GM20000 (cell line): ENCODE measurements around the gene GNL1.
"Not testable (repeated sequence)": the region's sequence is repeated elsewhere in the genome, so short reads cannot be mapped to it uniquely, and the experiment has no call there.

ENCODE experiments used
- DNase-seq: peaks from one replicate; pipeline ENCODE4 v3.0.0; 2012; ENCODE audit warnings: low spot score
- CTCF ChIP-seq: IDR thresholded peaks from 2 replicates; pipeline ENCODE4 v1.5.1; 2012; ENCODE audit warnings: mild to moderate bottlenecking, control low read depth; ENCODE audit errors: extremely low read depth, missing control alignments

GNL1 gene

GRCh38 chr6:30520522-30520921 is 35.8 kb downstream of the GNL1 start:
- no peak for DNase-seq

GRCh38 chr6:30518505-30519145 is 37.7 kb downstream of the GNL1 start:
- DNase-seq, result not testable (repeated sequence)

More at GRCh38 chr6:30520522-30520921, 35.8 kb downstream of the GNL1 start:
- TF ChIP-seq CTCF, result no peak

GRCh38 chr6:30517767-30518504 is 38.4 kb downstream of the GNL1 start:
- DNase-seq, result not testable (repeated sequence)

GRCh38 chr6:30516754-30517076 is 39.6 kb downstream of the GNL1 start:
- DNase-seq, result not testable (repeated sequence)

- TF ChIP-seq CTCF, result no peak
Measured at GRCh38 chr6:30515944-30516753, 40.1 kb downstream of the GNL1 start.

GRCh38 chr6:30515106-30515505 is 41.2 kb downstream of the GNL1 start:
- TF ChIP-seq CTCF, result no peak
- no peak for DNase-seq

More at GRCh38 chr6:30515944-30516753, 40.1 kb downstream of the GNL1 start:
- peak; percentile 84 for DNase-seq

- TF ChIP-seq CTCF, result no peak
- DNase-seq, result no peak
Measured at GRCh38 chr6:30513451-30513850, 42.8 kb downstream of the GNL1 start.

GRCh38 chr6:30511169-30511546 is 45.1 kb downstream of the GNL1 start:
- DNase-seq, result no peak
- no peak for TF ChIP-seq CTCF
